ENCODE results near the gene PLK1.
"Not testable (repeated sequence)": the region's sequence is repeated elsewhere in the genome, so short reads cannot be mapped to it uniquely, and the experiment has no call there.

- not testable (repeated sequence) for TF ChIP-seq DNMT1 (CRISPR knock-in tag; IDR thresholded peaks at IDR 0.05); ZNF121 (CRISPR knock-in tag; IDR thresholded peaks at IDR 0.05); ZBTB49 (CRISPR knock-in tag; IDR thresholded peaks at IDR 0.05; ENCODE audit: borderline replicate concordance); CREM (IDR thresholded peaks at IDR 0.05); CREM (CRISPR knock-in tag; IDR thresholded peaks at IDR 0.05)
- TF ChIP-seq, protein P1, sequence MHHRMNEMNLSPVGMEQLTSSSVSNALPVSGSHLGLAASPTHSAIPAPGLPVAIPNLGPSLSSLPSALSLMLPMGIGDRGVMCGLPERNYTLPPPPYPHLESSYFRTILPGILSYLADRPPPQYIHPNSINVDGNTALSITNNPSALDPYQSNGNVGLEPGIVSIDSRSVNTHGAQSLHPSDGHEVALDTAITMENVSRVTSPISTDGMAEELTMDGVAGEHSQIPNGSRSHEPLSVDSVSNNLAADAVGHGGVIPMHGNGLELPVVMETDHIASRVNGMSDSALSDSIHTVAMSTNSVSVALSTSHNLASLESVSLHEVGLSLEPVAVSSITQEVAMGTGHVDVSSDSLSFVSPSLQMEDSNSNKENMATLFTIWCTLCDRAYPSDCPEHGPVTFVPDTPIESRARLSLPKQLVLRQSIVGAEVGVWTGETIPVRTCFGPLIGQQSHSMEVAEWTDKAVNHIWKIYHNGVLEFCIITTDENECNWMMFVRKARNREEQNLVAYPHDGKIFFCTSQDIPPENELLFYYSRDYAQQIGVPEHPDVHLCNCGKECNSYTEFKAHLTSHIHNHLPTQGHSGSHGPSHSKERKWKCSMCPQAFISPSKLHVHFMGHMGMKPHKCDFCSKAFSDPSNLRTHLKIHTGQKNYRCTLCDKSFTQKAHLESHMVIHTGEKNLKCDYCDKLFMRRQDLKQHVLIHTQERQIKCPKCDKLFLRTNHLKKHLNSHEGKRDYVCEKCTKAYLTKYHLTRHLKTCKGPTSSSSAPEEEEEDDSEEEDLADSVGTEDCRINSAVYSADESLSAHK (CRISPR knock-in tag; IDR thresholded peaks at IDR 0.05; ENCODE audit: borderline replicate concordance), result not testable (repeated sequence)
Observed at GRCh38 chr16:23631874-23632273, 46.8 kb upstream of the PLK1 start.

Data from HepG2 (cell line).